HG02763 (cell line): ENCODE results near the gene GET3.
"Not testable (repeated sequence)": the region's sequence is repeated elsewhere in the genome, so short reads cannot be mapped to it uniquely, and the experiment has no call there.

Experiments used
- ATAC-seq: cut with Tn5 transposase; IDR thresholded peaks from one replicate; pipeline ENCODE4 v1.9.1; 2021; ENCODE audit warnings: mild to moderate bottlenecking, moderate library complexity; ENCODE audit not compliant: unreplicated experiment

Gene GET3

DNA sequence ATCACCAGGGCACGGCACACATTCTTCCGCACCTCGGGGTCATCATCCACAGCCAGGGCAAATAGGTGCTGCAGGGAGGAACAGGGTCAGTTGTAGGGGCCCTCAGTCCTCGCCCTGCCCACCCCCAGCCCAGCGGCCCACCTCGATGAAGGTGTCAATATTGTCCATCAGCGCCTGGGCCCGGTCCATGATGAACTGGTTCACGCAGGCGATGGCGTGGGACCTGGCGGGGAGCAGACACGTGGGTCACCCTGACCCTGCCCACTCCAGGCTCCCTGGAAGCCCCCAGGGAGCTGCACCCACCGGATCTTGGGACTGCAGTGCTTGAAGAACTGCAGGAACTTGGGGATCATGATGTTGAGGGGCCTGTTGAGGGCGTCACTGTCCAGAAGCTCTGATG is 22.2 kb upstream of the GET3 start:
- no peak for ATAC-seq

DNA sequence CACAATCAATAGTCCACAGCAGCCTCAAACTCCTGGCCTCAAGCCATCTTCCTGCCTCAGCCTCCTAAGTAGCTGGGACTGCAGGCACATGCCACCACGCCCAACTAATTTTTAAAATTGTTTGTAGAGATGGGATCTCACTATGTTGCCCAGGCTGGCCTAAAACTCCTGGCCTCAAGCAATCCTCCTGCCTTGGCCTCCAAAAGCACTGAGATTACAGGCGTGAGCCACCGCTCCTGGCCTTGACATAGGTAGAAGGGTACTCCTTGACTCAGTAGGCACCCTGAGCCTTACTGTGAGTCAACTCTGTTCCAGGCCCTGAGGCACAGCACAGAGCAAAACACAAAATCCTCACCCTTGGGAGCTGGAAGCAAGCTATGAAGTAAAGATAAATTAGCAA is 21.4 kb upstream of the GET3 start:
- no peak for ATAC-seq

DNA sequence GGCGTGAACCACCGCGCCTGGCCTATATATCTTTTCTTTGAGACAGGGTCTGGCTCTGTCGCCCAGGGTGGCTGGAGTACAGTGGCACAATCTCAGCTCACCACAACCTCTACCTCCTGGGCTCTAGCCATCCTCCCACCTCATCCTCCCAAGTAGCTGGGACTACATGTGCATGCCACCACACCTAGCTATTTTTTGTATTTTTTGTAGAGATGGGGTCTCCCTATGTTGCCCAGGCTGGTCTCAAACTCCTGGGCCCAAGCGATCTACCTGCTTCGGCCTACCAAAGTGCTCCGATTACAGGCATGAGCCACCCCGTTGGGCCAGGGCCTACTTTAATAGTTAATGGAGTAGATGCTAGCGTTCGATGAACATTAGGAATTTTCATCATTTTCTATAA is 17.0 kb upstream of the GET3 start:
- no peak for ATAC-seq

DNA sequence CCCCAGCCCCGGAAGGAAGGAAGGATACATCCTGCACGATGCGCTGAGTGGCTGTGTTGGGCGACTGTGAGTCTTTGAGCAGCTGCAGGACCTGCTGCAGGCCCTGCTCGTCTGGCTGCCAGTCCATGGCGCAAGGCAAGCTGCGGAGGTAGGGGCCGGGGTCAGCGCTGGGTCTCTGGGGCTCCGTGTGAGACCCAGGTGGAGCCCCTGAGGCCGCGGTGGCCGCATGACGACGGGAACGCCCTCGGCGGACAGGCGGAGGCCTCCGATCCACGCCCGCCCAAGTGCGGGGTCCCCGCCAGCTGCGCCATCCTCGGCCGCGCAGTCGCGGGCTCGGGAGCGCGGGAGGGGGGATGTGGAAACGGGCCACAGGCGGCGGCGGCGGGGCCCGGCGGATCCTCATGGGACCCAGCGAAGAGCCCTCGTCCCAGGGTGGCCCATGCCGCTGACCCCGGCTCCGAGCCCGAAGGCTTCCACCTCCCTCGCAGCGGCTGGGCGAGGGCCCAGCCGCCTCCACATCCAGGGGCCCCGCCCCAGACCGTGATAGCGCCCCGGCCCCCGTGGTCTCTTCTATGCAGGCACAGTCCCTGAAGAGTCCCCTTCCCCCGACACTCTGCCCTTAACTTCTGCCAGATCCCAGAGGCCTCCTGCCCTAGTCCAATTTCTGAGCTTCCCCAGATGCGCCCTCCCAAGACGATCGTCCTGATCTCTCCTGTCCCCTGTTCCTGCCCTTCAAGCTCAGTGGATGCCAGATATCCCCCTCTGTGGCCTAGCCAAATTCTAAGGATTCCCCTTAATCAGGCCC is 16.2 kb upstream of the GET3 start:
- no peak for ATAC-seq

DNA sequence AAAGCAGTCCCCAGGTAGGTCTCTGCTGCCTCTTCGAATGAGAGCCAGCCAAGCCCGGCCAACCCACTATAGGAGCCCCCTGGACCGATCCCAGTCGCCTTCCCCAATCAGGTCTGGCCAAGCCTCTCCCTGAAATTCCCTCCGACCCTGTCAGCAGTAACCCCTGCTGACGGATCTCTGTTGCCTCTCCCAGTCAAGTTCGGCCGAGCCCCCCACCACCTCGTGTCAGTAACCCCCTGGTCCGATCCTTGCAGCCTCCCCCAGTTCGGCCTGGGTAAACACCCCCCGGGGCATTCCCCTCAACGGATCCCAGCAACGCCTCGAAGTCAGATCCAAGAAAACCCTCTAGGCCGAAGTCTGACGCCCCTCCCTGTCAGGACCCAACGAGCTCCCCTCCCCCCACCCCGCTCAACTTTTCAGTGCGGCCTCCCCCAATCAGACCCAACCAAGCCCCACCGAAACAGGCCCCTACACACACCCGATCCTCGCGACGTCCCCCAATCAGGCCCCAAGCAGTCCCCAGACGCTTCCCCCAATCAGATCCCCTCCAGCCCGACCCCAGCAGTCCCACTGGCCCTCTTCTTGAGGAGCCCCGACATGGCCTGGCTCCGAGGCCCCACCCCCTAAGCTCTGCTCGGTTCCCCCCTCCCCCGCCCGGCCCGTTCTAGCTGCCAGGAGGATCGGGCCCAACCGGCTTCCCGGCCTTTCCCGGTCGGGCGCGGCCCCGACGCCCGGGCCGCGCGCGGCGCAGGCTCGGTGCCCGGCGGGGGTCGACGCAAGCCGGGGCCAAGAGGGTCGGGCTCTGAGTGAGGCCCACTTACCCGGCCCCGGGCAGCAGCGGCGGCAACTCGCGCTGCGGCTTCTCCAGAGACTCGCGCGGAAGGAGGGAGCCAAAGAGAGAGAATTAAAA is 15.4 kb upstream of the GET3 start:
- ATAC-seq, result peak; percentile 31

DNA sequence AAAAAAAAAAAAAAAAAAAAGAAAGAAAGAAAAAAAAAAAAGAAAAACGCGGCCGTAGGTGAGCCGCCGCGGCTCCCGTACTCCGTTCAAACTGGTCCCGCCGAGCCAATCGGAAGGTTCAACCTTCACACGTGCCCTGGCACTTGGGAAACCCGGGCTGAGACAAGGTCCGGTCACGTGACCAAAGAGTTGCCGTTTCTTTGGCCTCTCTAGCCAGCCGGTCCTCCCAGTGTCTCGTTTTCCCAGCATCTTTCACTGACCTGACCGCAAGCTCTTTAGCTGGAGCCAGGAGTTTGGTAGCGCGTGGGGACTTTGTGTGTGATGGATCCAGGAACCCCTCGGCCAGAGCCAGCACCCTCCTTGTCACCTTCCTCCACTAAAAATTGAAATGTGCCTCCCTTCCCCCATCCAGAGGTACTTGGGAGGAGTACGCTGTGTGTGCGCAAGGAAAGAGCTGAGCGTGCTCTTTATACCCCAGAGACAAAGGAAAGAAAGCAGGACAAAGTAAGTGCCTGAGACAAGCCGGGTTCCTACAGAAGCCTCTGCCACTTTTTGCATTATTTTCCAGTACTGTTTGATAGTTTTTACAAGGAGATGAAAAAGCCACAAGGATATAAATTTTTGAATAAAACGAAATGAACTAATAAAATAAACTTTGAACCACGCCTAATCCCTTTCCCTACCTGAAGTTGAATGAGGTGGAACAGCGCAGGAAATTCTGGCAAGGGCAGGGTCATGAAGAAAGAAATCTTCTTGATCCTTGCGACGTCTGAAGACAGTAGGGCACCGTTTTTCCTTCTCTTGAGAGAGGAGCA is 14.5 kb upstream of the GET3 start:
- peak; percentile 86 for ATAC-seq

DNA sequence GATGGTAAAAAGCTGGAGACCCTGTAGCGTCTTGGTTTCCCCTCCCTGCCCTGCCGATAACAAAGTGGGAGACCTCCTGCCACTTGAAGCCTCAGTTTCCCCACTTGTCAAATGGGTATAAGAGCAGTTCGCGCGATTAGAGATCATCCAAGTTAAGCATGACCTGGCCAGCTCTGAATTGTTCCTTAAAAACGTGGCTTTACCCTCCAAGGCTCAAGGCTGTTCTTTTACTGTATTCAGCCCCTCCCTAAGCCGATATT is 14.0 kb upstream of the GET3 start:
- ATAC-seq, result no peak

DNA sequence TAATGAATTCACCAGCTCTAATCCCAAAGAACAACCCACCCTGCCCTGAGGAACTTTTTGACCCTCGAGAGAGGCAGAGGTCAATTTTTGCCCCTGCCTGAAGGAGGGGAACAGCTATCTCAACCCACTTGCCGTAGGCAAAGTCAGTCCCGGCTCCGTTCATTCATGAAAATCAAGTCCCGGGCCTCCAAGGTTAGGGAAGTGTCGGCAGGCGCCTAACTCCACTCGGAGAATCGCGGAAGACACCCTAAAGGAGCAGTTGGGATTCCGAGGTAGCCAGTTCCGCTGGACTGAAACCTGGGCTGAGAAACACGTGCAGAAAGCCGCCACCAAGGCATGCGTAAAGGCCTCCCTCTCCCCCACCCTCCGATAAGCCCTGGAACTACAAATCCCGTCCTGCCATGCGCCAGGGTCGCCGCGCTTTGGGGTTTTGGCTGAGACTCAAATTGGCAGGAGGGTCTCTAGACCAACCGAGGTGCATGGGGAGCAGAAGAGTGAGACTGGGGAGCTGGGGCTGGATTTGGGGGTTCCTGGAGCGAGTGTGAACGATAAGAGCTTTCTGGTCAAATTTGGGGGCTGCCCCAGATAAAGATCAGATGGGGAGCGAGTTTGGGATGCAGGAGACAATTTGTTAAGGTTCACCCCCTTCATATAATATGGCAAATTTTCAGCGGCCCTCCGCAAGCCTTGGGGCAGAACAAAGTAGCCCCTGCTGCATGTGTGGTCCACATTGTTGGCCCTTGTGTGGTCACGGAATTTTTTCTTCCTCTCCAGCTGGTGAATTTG is 13.5 kb upstream of the GET3 start, which contains the start of gene TNPO2:
Gene TNPO2 (minus strand): TSS at position 292 of the 786 bp plus-strand sequence. CDS start 2,955 bp downstream, outside the sequence.
- no peak for ATAC-seq

DNA sequence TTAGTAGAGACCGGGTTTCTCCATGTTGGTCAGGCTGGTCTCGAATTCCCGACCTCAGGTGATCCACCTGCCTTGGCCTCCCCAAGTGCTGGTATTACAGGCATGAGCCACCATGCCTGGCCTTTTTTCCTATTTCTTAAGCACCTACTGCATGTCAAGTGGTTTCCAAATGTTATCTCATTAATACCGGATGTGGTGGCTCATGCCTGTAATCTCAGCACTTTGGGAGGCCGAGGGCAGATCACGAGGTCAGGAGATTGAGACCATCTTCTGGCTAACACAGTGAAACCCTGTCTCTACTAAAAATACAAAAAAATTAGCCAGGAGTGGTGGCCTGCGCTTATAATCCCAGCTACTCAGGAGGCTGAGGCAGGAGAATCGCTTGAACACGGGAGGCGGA is 11.7 kb upstream of the GET3 start:
- ATAC-seq, result not testable (repeated sequence)

DNA sequence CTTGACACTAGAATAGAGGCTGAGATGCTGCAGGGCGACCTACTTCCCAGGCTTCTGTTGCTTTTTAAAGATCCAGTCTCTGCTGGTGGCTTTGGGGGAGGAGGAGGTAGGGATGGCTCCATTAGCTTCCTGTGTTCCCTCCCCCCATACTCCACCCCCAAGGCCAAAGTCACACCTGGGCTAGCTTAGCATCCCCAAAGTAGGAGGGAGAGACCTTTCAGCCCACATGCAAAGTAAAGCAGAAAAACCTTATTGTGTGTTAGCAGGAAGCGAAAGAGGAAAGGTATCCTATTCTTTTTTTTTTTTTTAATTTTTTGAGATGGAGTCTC is 10.3 kb upstream of the GET3 start:
- no peak for ATAC-seq

DNA sequence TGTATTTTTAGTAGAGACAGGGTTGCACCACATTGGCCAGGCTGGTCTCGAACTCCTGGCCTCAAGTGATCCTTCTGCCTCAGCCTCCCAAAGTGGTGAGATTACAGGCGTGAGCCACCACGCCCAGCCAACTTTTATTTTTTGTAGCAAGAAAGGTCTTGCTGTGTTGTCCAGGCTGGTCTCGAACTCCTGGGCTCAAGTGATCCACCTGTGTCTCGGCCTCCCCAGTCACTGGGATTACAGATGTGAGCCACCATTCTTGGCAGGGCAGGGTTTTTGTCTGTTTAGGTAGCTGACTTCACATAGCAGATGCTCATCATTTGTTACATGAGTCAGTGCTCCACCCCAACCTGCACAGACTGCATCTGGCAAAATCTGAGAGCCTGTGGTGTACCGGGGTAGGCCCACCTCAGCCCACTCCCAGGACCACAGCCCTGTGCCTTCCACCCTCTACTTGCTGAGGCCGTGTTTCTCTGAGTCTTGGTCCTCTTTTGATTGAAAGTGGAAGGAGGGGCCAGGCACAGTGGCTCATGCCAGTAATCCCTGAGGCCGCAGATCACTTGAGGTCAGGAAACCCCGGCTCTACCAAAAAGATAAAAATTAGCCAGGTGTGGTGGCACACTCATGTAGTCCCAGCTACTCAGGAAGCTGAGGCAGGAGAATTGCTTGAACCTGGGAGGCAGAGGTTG is 9.4 kb upstream of the GET3 start:
- no peak for ATAC-seq

DNA sequence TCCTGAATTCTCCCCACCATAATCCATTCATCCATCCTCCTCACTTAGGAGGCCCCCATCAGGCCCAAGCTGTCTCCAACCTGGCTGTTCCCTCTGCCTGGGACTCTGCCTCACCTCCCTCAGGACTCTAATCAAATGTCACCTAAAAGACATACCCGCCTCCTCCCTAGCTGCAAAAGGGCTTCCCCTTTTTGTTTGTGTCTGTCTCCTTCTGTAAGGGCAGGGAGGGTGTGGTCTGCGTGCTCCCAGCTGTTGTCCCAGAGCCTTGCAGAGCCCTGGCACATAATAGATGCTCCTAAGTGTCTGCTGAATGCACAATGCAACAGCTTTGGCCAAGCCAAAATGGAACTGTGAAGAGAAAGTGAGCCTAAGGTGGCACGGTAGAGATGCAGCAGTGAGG is 7.2 kb upstream of the GET3 start:
- no peak for ATAC-seq

DNA sequence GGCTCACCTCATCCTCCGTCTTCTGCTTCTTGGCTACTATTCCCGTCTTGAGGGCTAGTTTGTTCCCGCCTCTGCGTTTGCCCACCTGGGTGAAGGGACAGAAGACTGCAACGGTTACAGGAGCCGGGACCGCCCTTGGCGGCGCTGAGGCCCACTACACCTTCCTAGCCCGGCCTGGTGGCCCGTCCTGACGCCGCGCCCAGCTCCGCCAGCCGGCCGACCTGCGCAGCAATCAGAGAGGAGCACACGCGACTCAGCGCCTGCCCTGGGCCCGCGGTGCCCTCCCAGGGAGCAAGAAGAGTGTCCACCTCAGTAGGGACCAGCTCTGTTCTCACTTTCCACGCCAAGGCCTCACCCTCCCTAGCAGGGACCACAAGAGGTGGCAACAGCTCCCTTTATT is 6.0 kb upstream of the GET3 start:
- ATAC-seq, result no peak

DNA sequence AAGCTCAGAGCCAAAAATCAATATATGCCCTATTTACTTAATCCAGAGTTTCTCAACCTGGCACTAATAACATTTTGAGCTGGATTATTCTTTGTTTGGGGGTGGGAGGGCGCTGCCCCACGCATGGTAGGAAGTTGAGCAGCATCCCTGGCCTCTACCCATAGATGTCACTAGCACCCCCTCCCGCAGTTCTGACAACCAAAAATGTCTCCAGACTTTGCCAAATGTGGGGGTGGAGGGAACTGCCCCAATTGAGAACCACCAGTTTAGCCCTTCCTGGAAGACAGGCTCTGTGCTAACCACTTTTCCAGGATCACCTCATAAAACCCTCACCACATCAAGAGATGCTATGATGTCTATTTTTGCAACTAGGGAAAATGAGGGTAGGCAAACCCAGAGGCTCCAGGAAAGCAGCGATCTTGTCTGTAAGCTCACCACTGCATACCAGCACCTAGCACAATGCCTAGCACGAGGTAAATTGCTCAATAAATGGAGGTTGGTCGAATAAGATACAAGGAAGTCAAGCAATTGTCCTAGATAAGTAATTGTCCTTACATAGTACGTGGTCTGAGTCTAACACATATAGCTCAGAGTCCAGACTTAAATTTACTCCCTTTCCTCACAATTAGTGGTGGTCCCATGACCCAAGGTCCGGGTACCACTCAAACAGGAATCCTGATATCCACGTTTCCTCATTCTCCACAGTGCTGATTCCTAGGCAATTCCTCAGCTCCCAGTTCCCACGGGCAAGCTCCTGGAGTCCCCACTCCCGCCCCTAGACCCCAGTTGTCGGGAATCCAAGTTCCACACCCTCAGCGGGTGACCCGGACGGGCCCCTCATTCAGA is 3.7 kb upstream of the GET3 start:
- ATAC-seq, result no peak

DNA sequence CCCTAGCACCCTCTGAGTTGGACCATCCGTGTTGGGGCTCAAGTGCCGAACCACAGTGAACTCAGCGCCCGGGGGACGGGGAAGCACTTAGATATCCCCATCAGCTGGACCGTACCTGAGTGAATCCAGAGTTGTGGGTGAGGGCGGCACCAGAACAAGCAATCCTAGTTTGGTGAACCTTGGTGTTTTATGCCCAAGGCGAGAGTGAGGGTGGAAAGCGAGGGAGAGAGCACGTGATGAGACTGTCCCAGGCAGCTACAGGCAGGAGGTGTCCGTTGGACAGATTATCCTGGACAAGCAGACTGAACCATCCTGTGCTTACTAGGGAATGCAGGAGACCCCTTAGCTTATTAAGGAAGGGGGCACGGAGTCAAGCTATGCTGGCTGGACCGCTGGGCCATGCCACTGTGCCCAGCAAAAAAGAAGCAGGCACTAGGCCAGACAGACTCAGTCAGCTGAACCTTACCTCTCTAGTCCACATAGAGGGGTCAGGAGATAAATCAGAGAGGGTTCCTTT is 596 bp downstream of the GET3 start:
- ATAC-seq, result no peak

DNA sequence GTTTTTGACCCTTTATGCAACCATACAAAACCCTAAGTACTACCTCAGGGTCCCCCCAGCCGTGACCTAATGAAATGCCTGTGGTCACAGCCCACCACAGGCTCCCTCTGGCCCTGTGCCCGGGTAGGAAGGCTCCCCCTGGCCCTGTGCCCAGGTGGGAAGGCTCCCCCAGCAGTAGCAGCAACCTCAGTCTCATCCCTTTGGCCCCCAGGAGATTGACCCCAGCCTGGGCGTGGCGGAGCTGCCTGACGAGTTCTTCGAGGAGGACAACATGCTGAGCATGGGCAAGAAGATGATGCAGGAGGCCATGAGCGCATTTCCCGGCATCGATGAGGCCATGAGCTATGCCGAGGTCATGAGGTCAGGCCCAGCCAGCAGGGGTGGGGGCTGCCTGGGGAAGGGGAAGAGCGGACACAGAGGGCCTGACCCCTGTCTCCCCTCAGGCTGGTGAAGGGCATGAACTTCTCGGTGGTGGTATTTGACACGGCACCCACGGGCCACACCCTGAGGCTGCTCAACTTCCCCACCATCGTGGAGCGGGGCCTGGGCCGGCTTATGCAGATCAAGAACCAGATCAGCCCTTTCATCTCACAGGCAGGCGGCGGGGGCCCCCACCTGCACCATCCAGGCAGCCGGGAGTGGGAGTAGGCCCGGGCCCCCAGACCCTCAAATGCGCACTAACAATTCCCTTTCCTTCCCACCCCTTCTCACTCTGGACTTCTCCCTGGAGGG is 8.0 kb downstream of the GET3 start:
- no peak for ATAC-seq

DNA sequence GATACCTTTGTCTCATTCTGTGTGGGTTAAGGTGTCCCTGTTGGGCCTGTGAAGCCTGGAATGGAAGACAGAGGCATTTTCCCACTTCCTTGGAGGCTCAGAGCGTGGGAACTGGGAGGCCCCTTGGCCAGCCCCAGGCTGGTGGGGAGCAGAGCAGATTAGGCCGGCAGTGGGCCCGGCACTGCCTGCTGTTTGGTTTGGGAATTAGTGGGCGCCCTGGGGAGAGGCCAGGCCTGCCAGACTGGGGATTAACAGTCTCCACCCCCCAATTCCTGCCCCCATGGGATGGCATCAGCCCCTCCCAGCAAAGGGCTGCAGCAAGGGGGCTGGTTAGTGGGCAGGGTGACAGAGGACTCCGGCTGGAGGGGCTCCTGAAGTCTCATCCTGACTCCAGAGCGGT is 11.2 kb downstream of the GET3 start:
- no peak for ATAC-seq

DNA sequence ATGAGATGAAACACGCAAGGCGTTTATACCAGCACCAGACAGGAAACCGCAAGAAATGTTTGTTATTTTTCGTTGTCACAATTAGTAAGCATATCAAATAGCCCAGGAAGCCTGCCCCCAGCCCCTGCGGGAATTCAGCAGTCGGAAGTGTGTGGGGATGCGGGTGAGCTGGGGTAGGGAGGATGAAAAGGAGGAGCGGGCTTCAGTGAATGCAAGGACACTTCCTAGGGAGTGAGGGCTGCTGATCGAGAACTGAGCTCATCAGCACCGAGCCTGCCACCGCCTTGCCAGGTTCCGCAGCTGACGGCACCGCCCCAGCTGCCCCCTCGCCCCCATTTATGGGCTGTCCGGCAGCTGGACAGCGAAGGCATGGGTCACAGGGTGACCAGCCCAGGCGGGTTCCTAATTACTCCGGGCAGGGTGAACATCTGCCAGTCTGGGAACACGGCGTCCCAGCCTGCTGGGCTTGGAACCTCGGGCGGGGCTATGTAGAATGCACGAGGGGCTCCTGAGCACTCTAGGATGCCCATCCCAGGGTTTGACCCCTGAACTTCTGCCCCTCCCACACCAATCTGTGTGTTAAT is 12.7 kb downstream of the GET3 start:
- no peak for ATAC-seq
